Lower leg skin (tissue), 3 donors: ENCODE results near the gene CLEC2A.

Source experiments
- POLR2A ChIP-seq, 2 donors: fragments of 450-650 bp; IDR thresholded peaks; one replicate each; pipeline ENCODE4 v1.6.1; 2016 to 2017; ENCODE audit warnings: antibody characterized with exemption in 2 of 2, mild to moderate bottlenecking in 1 of 2, moderate library complexity in 1 of 2
- TF ChIP-seq, protein P1 (sequence below), 3 donors: fragments of 450-650 bp; IDR thresholded peaks; one replicate each; pipeline ENCODE4 v1.5.1; 2016; ENCODE audit warnings: antibody characterized with exemption in 3 of 3, mild to moderate bottlenecking in 3 of 3, moderate library complexity in 2 of 3

DNA sequence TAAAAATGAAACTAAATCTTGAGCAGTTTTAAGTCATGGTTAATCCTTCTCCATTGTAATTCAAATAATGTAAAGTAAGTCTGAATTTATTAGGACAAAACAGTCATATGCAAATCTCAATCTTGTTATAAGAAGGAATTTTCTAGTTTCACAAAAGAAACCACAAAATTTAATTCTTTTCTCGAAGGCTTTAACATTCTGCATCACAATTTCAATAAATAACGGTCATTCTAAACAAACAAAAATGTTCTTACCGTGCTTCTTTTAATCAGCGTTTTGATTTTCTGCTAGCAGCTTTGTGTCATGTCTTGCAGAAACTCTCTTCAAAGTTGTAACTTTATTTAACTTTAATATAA is 63.2 kb downstream of the CLEC2A start:
- TF ChIP-seq, protein P1, sequence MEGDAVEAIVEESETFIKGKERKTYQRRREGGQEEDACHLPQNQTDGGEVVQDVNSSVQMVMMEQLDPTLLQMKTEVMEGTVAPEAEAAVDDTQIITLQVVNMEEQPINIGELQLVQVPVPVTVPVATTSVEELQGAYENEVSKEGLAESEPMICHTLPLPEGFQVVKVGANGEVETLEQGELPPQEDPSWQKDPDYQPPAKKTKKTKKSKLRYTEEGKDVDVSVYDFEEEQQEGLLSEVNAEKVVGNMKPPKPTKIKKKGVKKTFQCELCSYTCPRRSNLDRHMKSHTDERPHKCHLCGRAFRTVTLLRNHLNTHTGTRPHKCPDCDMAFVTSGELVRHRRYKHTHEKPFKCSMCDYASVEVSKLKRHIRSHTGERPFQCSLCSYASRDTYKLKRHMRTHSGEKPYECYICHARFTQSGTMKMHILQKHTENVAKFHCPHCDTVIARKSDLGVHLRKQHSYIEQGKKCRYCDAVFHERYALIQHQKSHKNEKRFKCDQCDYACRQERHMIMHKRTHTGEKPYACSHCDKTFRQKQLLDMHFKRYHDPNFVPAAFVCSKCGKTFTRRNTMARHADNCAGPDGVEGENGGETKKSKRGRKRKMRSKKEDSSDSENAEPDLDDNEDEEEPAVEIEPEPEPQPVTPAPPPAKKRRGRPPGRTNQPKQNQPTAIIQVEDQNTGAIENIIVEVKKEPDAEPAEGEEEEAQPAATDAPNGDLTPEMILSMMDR (IDR thresholded peaks at IDR 0.05) = no peak
- no peak for TF ChIP-seq POLR2A (IDR thresholded peaks at IDR 0.05)
